Mesothelial cell of epicardium (in vitro differentiated cells): ENCODE data around the gene HIC2. TPM values are rescaled to one million over a fixed set of nuclear protein-coding genes. Genes with fewer than 3 reads are reported as not detected.
"Not testable (repeated sequence)": the region's sequence is repeated elsewhere in the genome, so short reads cannot be mapped to it uniquely, and the experiment has no call there.

Experiments
- DNase-seq, 2 experiments: peaks; one replicate each; pipeline ENCODE4 v3.0.0; 2021; ENCODE audit warnings: low spot score in 2 of 2; ENCODE audit not compliant: unreplicated experiment in 2 of 2
- H3K27ac Mint-ChIP-seq: 2 replicates; pipeline ENCODE4 v1.8.0; 2021; ENCODE audit warnings: mixed read lengths
- H3K27me3 Mint-ChIP-seq: 2 replicates; pipeline ENCODE4 v1.8.0; 2021; ENCODE audit warnings: low read depth, mixed read lengths
- H3K36me3 Mint-ChIP-seq: 2 replicates; pipeline ENCODE4 v1.8.0; 2021; ENCODE audit warnings: mixed read lengths
- H3K4me1 Mint-ChIP-seq: 2 replicates; pipeline ENCODE4 v1.8.0; 2021; ENCODE audit warnings: mixed read lengths
- H3K4me3 Mint-ChIP-seq: 2 replicates; pipeline ENCODE4 v1.8.0; 2021; ENCODE audit warnings: mild to moderate bottlenecking, moderate library complexity, mixed read lengths
- H3K9me3 Mint-ChIP-seq: 2 replicates; pipeline ENCODE4 v1.8.0; 2021; ENCODE audit warnings: mixed read lengths
- total RNA-seq: library from RNA; stranded (reverse); gene quantifications from 3 replicates; pipeline ENCODE4 v1.2.1, GENCODE V29; 2021

HIC2 gene
- total RNA-seq, 1 donor from 2014 or later, result 26.6 TPM

DNA sequence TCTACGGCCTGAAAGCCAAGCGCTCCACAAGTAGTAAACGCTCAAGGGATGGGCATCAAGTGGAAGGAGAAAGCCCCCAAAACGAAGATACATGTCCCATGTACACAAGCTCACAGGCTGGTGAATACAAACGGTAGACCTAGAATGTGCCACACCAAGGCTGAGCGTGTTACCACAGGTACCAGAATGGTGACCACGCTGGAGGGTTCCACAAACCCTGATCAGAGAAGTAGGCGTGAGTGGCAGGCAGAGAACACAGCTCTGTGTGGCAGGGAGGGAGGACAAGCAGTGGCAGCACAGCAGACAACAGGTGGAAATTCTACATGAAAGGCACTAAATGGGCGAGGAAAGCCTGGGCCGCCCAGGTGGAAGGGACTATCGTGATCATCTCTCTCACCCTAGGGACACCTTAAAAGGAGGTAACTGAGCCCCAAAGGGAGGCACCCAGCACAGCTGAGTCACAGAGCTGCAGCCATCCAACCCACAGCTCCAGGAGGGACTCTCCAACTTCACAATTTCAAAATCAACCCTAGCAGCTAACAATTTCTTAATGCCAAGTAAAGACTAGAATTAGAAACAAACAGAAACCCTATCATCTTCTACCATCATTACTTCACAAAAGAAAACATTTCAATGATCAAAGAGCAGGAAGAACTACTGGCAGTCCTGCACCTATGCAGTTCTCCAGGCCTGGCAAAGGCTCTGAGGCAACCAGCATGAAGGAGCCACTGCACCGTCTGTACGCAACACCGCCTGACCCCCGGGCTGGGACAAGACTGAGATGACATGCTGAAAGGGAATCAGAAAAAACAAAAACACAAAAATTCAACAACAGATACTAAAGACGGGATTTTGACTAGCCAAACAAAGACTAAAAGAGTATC, 82.7 kb downstream of the HIC2 start:
- H3K36me3 Mint-ChIP-seq, H3K4me3 Mint-ChIP-seq, H3K4me1 Mint-ChIP-seq, H3K27ac Mint-ChIP-seq, H3K9me3 Mint-ChIP-seq, DNase-seq, H3K27me3 Mint-ChIP-seq: not testable (repeated sequence)

Other genes starting within 250 kb of the HIC2 start
- 0.13 to 0.68 TPM (median 0.36 TPM) in 3 replicates for gene RIMBP3B, start 33.6 kb upstream of the HIC2 start, total RNA-seq
- 2.0 to 4.4 TPM (median 4.2 TPM) in 3 replicates for gene TMEM191C, start 50.0 kb downstream of the HIC2 start, total RNA-seq
- gene RIMBP3C, start 134.1 kb downstream of the HIC2 start, total RNA-seq, result 0.31 to 0.71 TPM (median 0.38 TPM) in 3 replicates
- 45.1 to 49.0 TPM (median 48.0 TPM) in 3 replicates for gene UBE2L3, start 150.3 kb downstream of the HIC2 start, total RNA-seq
- gene YDJC, start 212.7 kb downstream of the HIC2 start, total RNA-seq, result 25.3 to 26.2 TPM (median 25.8 TPM) in 3 replicates
- 0.78 to 1.3 TPM (median 0.84 TPM) in 3 replicates for gene CCDC116, start 215.4 kb downstream of the HIC2 start, total RNA-seq
- gene SDF2L1, start 224.9 kb downstream of the HIC2 start, total RNA-seq, result 19.6 to 22.1 TPM (median 20.2 TPM) in 3 replicates
- gene PPIL2, start 248.6 kb downstream of the HIC2 start, total RNA-seq, result 40.5 to 44.8 TPM (median 41.2 TPM) in 3 replicates